K562 (cell line): ENCODE measurements around the gene GPRC5B. TPM values are rescaled to one million over a fixed set of nuclear protein-coding genes. Genes with fewer than 3 reads are reported as not detected.

ENCODE experiments used
- ATAC-seq: fragments of 200-7000 bp; cut with Tn5 transposase; 3 replicates; pipeline ENCODE4 v1.9.1; 2020; ENCODE audit warnings: moderate library complexity
- BruUV-seq: library from RNA; stranded (reverse); fragments of 400-500 nt; replicated peaks from 2 replicates; lab custom pipeline; 2021; lab: Mats Ljungman, UMichigan
- CTCF ChIA-PET: fragments of 300-600 bp; formaldehyde crosslinking; extraction: SDS; loops from one replicate; lab custom pipeline; 2021; ENCODE audit warnings: low intra/inter-chr PET ratio; lab: Yijun Ruan, JAX
- POLR2A ChIA-PET: fragments of 300-600, 350-650 bp; sonication (Branson Sonifier 250); formaldehyde crosslinking; extraction: SDS; loops from one replicate; lab custom pipeline; 2021; ENCODE audit warnings: antibody characterized with exemption, inconsistent platforms; lab: Yijun Ruan, JAX
- DNase-seq, 4 experiments: peaks; one replicate each; pipeline versions ENCODE4 v3.0.0 to v3.0.0-alpha.2; 2011 to 2018; ENCODE audit warnings: low spot score in 3 of 4, mixed read lengths in 3 of 4; ENCODE audit errors: extremely low read depth in 1 of 4
- FAIRE-seq: peaks from 2 replicates; lab custom pipeline; 2011; peaks lifted over from hg19 to GRCh38; lab: Jason Lieb, UNC
- H2AFZ ChIP-seq: 2 replicates; pipeline ENCODE4 v1.6.0; 2011; ENCODE audit warnings: low read depth, low read length, control low read depth, inconsistent platforms
- H3K27ac ChIP-seq: fragments of 200-600 bp; 3 replicates; pipeline ENCODE4 v1.8.0; 2011; ENCODE audit warnings: low read depth, mild to moderate bottlenecking, control low read depth, inconsistent platforms, low read length, moderate library complexity, mixed read lengths; ENCODE audit errors: extremely low read depth
- H3K27me3 ChIP-seq, 2 experiments: fragments of 300-600 bp in 1 of 2; 2 replicates in 1 of 2; 3 replicates in 1 of 2; pipeline versions ENCODE4 v1.6.0 to v1.8.0; 2011; ENCODE audit warnings: inconsistent platforms in 2 of 2, low read length in 2 of 2, mild to moderate bottlenecking in 1 of 2, mixed read lengths in 1 of 2, moderate library complexity in 1 of 2; ENCODE audit not compliant: control insufficient read depth in 2 of 2, insufficient read depth in 2 of 2
- H3K36me3 ChIP-seq: fragments of 300-600 bp; 3 replicates; pipeline ENCODE4 v1.8.0; 2011; ENCODE audit warnings: mild to moderate bottlenecking, low read length, inconsistent platforms; ENCODE audit not compliant: control insufficient read depth, insufficient read depth
- H3K4me1 ChIP-seq, 2 experiments: fragments of 200-600 bp in 1 of 2; replicated peaks in 1 of 2; 2 replicates in 1 of 2; 3 replicates in 1 of 2; pipeline versions ENCODE4 v1.5.1 to v1.8.0; 2011; ENCODE audit warnings: inconsistent platforms in 2 of 2, low read length in 2 of 2, mild to moderate bottlenecking in 1 of 2, mixed read lengths in 1 of 2, moderate library complexity in 1 of 2; ENCODE audit not compliant: control insufficient read depth in 2 of 2, insufficient read depth in 2 of 2
- H3K4me2 ChIP-seq: 2 replicates; pipeline ENCODE4 v1.6.1; 2011; ENCODE audit warnings: low read length, control low read depth, inconsistent platforms, mixed read lengths; ENCODE audit not compliant: insufficient read depth
- H3K4me3 ChIP-seq: fragments of 200-600 bp; sonication (generic), shearing (Covaris generic); 2 replicates; pipeline ENCODE4 v1.5.1; 2016; ENCODE audit warnings: control low read depth, inconsistent platforms
- H3K79me2 ChIP-seq: fragments of 200-600 bp; 3 replicates; pipeline ENCODE4 v1.8.0; 2011; ENCODE audit warnings: low read length, inconsistent platforms; ENCODE audit not compliant: control insufficient read depth, insufficient read depth
- H3K9ac ChIP-seq, 2 experiments: 2 replicates each; pipeline versions ENCODE4 v1.6.0 to v1.6.1; 2011; ENCODE audit warnings: low read depth in 2 of 2, low read length in 2 of 2, control low read depth in 1 of 2, inconsistent platforms in 1 of 2, mild to moderate bottlenecking in 1 of 2, mixed read lengths in 1 of 2; ENCODE audit not compliant: insufficient read depth in 1 of 2
- H3K9me1 ChIP-seq: one replicate; pipeline ENCODE4 v1.6.0; 2011; ENCODE audit warnings: inconsistent platforms, mild to moderate bottlenecking, low read length, moderate library complexity; ENCODE audit not compliant: control insufficient read depth, insufficient read depth
- H3K9me3 ChIP-seq: replicated peaks from 2 replicates; pipeline ENCODE4 v1.5.1; 2011; ENCODE audit warnings: low read depth, low read length, inconsistent platforms; ENCODE audit not compliant: control insufficient read depth, insufficient read depth
- H4K20me1 ChIP-seq: replicated peaks from 2 replicates; pipeline ENCODE4 v1.6.1; 2011; ENCODE audit warnings: low read length, inconsistent platforms, mixed read lengths; ENCODE audit not compliant: control insufficient read depth, insufficient read depth
- CBX5 ChIP-seq: IDR thresholded peaks from 2 replicates; pipeline ENCODE4 v1.6.1; 2014; ENCODE audit warnings: low read depth, borderline replicate concordance
- CLOCK ChIP-seq: fragments of 250-450 bp; sonication (Bioruptor Pico); IDR thresholded peaks from 2 replicates; pipeline ENCODE4 v1.4.0; 2020; ENCODE audit warnings: mild to moderate bottlenecking, moderate library complexity, borderline replicate concordance
- HNRNPL ChIP-seq: fragments of 200-400 bp; formaldehyde crosslinking; IDR thresholded peaks from 2 replicates; pipeline ENCODE4 v1.6.1; 2017; ENCODE audit warnings: low read depth, mild to moderate bottlenecking, low read length
- MXI1 ChIP-seq: IDR thresholded peaks from 2 replicates; pipeline ENCODE4 v1.6.1; 2011; ENCODE audit warnings: low read depth, mild to moderate bottlenecking, improper control_type of control experiment, low read length
- NFIX ChIP-seq: fragments of 250-450 bp; sonication (Bioruptor Pico); IDR thresholded peaks from 2 replicates; pipeline ENCODE4 v1.4.0; 2020; ENCODE audit warnings: low read depth, mild to moderate bottlenecking, moderate library complexity
- PHTF2 ChIP-seq: fragments of 250-450 bp; sonication (Bioruptor Pico); IDR thresholded peaks from 2 replicates; pipeline ENCODE4 v1.5.0; 2021; ENCODE audit warnings: mild to moderate bottlenecking
- RBM15 ChIP-seq: fragments of 200-400 bp; formaldehyde crosslinking; IDR thresholded peaks from 2 replicates; pipeline ENCODE4 v1.6.1; 2018; ENCODE audit warnings: mild to moderate bottlenecking, low read length, moderate library complexity; ENCODE audit not compliant: insufficient read depth
- SNIP1 ChIP-seq: fragments of 450-650 bp; IDR thresholded peaks from 2 replicates; pipeline ENCODE4 v1.7.1; 2017; ENCODE audit warnings: low read depth, mild to moderate bottlenecking
- ZNF197 ChIP-seq: fragments of 200-800 bp; sonication (Bioruptor generic); IDR thresholded peaks from 2 replicates; pipeline ENCODE4 v1.6.1; 2016; ENCODE audit warnings: low read depth, missing genetic modification characterization, missing compliant biosample characterization
- WGBS: fragments of 100-300 bp; shearing (Covaris generic); methylation state at CpG from one replicate; pipeline ENCODE4 v1.1.6; 2016; ENCODE audit warnings: low coverage, mixed read lengths; ENCODE audit not compliant: insufficient coverage; ENCODE audit errors: missing lambda C conversion rate; 5-methylcytosine and 5-hydroxymethylcytosine counted together
- in situ Hi-C: fragments of 300-500 bp; cut with MboI; formaldehyde crosslinking; loops from 4 replicates; pipeline ENCODE4 v1.15.0; 2018; ENCODE audit warnings: inconsistent platforms, mixed read lengths
- intact Hi-C: fragments of 100-400 bp; cut with micrococcal nuclease; formaldehyde crosslinking; loops from 2 replicates; pipeline ENCODE4 v1.14.2; 2022
- polyA plus RNA-seq, 8 experiments: library from polyadenylated mRNA; depleted of rRNA in 4 of 8; stranded (reverse) in 5 of 8; unstranded in 3 of 8; fragments of >200 nt; fragmentation: Nextera tagmentation in 2 of 8; fragmentation: Illumina TruSeq in 1 of 8; extraction: Ambion mirVana in 2 of 8; extraction: Trizol in 1 of 8; gene quantifications; 2 replicates each; pipeline versions ENCODE4 v1.2.1 to v1.2.3, GENCODE V29; 2011 to 2014; ENCODE audit warnings: inconsistent platforms in 1 of 8, missing spikeins in 1 of 8
- total RNA-seq, 7 experiments: library from RNA; depleted of rRNA in 6 of 7; stranded (reverse); fragments of >200 nt in 6 of 7; fragmentation: Illumina TruSeq in 2 of 7; extraction: Trizol in 2 of 7; gene quantifications; 2 replicates each; pipeline versions ENCODE4 v1.2.1 to v1.2.3, GENCODE V29; 2011 to 2021; ENCODE audit warnings: low replicate concordance in 1 of 7
- TF ChIP-seq, protein P1 (sequence below), 2 experiments: IDR thresholded peaks; 2 replicates each; pipeline ENCODE4 v1.6.1; 2012; ENCODE audit warnings: improper control_type of control experiment in 2 of 2, low read depth in 2 of 2, low read length in 2 of 2, borderline replicate concordance in 1 of 2

The GPRC5B gene
- total and polyA plus RNA-seq, 9 of the 15 experiments (the other 6 are each of a cell fraction or from before 2014, with no cell fraction given): 0.65 to 5.5 (median 1.3) TPM

DNA sequence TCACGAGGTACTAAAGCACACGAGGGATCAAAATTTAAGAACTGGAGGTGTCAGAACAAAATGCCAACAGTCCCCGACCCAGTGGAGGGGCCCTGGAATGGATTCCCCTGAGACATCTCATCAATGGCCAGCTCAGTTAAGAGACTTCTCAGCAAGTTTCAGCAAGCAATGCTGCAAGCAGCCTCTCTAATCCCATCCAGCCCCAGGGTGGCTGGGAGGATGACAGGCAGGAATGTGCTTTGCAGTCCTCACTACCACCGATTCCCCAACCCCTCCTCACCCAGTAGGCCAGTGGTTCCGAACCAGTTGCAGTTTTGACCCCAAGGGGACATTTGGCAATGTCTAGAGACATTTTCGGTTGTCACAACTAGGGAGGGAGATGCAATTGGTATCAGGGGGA is 8.7 kb downstream of the GPRC5B start:
- DNase-seq (no peak), ATAC-seq (no peak), FAIRE-seq (no peak)
- ChIA-PET POLR2A (interaction anchor here (0.6 kb wide), 2 partner anchors 184 to 280 kb away, joined by 3 read pairs; no protein-coding TSS in a partner anchor), CTCF (no interaction called here)
- TF ChIP-seq MXI1 (no peak), NFIX (no peak), ZNF197 (CRISPR knock-in tag) (no peak), PHTF2 (CRISPR knock-in tag) (no peak), SNIP1 (no peak), RBM15 (no peak), HNRNPL (no peak), CLOCK (CRISPR knock-in tag) (no peak), CBX5 (no peak)
- TF ChIP-seq, protein P1, sequence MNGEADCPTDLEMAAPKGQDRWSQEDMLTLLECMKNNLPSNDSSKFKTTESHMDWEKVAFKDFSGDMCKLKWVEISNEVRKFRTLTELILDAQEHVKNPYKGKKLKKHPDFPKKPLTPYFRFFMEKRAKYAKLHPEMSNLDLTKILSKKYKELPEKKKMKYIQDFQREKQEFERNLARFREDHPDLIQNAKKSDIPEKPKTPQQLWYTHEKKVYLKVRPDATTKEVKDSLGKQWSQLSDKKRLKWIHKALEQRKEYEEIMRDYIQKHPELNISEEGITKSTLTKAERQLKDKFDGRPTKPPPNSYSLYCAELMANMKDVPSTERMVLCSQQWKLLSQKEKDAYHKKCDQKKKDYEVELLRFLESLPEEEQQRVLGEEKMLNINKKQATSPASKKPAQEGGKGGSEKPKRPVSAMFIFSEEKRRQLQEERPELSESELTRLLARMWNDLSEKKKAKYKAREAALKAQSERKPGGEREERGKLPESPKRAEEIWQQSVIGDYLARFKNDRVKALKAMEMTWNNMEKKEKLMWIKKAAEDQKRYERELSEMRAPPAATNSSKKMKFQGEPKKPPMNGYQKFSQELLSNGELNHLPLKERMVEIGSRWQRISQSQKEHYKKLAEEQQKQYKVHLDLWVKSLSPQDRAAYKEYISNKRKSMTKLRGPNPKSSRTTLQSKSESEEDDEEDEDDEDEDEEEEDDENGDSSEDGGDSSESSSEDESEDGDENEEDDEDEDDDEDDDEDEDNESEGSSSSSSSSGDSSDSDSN (IDR thresholded peaks at IDR 0.05; ENCODE audit: borderline replicate concordance in 1 of 2, low read depth in 2 of 2, low read length in 2 of 2): no peak
- Histone ChIP-seq H3K4me3 (no peak overlapping the region), H4K20me1 (peaks cover 14% of the 10 kb centered on the region), H3K4me2 (no peak overlapping the region), H3K79me2 (no peaks in the 10 kb centered on the region), H3K27me3 (peaks cover 8 to 36% of the 10 kb centered on the region in 2 experiments; a peak in 4 of 5 replicates), H3K36me3 (no peaks in the 10 kb centered on the region), H3K9ac (no peak overlapping the region), H3K9me1 (no peaks in the 10 kb centered on the region), H3K27ac (no peak overlapping the region), H3K9me3 (no peaks in the 10 kb centered on the region), H3K4me1 (peaks cover 0 to 5% of the 10 kb centered on the region in 2 experiments; a peak in 3 of 5 replicates), H2AFZ (no peak overlapping the region)
- in situ Hi-C loops (loop anchor here (25.0 kb wide), 1 partner anchor 489 kb away; no protein-coding TSS in a partner anchor), intact Hi-C loops (no loop called here)
- 17% methylated on average over 6 of the region's 6 CpGs for WGBS
- BruUV-seq: no TSS peak
